NCI-H82 treated with DMSO at 0.1 percent for 48 hours (cell line): ENCODE results near the gene B3GNT3.

Experiments used
- DNase-seq: peaks from one replicate; lab custom pipeline; 2025; ENCODE audit not compliant: unreplicated experiment; lab: John Stamatoyannopoulos, UW

The B3GNT3 gene

GRCh38 chr19:17859533-17860330 lies 64.8 kb downstream of the B3GNT3 start, which contains the start of gene RPL18A:
RPL18A (plus strand) TSS chr19:17859910; CDS start chr19:17859957, 47 bp downstream.
- DNase-seq = peak; percentile 100

- DNase-seq = no peak
Measured at GRCh38 chr19:17860331-17860992, 65.5 kb downstream of the B3GNT3 start.

- no peak for DNase-seq
Measured at GRCh38 chr19:17860993-17861360, 66.0 kb downstream of the B3GNT3 start.

GRCh38 chr19:17861542-17862402 lies 66.8 kb downstream of the B3GNT3 start:
- no peak for DNase-seq

- no peak for DNase-seq
Measured at GRCh38 chr19:17862711-17863519, 68.0 kb downstream of the B3GNT3 start.
